ENCODE results near the gene TBC1D22A.

GRCh38 chr22:47218671-47219070, 456.2 kb downstream of the TBC1D22A start:
- TF ChIP-seq CTCF (optimal IDR thresholded peaks at IDR 0.05 in 1 of 3, IDR thresholded peaks at IDR 0.05 in 1 of 3, conservative IDR thresholded peaks at IDR 0.05 in 1 of 3; ENCODE audit: extremely low read depth in 1 of 3, insufficient read depth in 2 of 3, low read length in 3 of 3) (no peak), EZH2 (IDR thresholded peaks at IDR 0.05; ENCODE audit: low read length) (no peak)

All from keratinocyte (primary cell).